Measurements from ENCODE around the gene BPNT1. TPM values are rescaled to one million over a fixed set of nuclear protein-coding genes. Genes with fewer than 3 reads are reported as not detected.

Gene BPNT1
- total and polyA plus RNA-seq, 2 of the 13 experiments (the other 11 are each of a cell fraction or from before 2014, with no cell fraction given), result 35.2 to 43.9 TPM

- no peak for TF ChIP-seq FOXP4 (CRISPR knock-in tag; IDR thresholded peaks at IDR 0.05)
- peak; percentile 77; the same call in 1 of the 2 replicates for TF ChIP-seq ZBTB38 (CRISPR knock-in tag; IDR thresholded peaks at IDR 0.05)
- TF ChIP-seq ZNF605 (CRISPR knock-in tag; IDR thresholded peaks at IDR 0.05), result peak; percentile 91
- TF ChIP-seq ZBTB14 (CRISPR knock-in tag; IDR thresholded peaks at IDR 0.05), result peak; percentile 50
- TF ChIP-seq FOXC1 (CRISPR knock-in tag; IDR thresholded peaks at IDR 0.05; ENCODE audit: borderline replicate concordance), result peak; percentile 62; the same call in 1 of the 2 replicates
- TF ChIP-seq SRF (IDR thresholded peaks at IDR 0.05; ENCODE audit: low read depth, low read length), result no peak
- TF ChIP-seq ZNF33A (CRISPR knock-in tag; IDR thresholded peaks at IDR 0.05; ENCODE audit: borderline replicate concordance), result no peak
- peak; percentile 86; the same call in 1 of the 2 replicates for TF ChIP-seq ZBTB7B (CRISPR knock-in tag; IDR thresholded peaks at IDR 0.05)
- TF ChIP-seq CCAR2 (optimal IDR thresholded peaks at IDR 0.05; ENCODE audit: low read depth, low read length), result no peak
- TF ChIP-seq ZNF687 (CRISPR knock-in tag; IDR thresholded peaks at IDR 0.05), result peak; percentile 87
- TF ChIP-seq ZNF280B (CRISPR knock-in tag; IDR thresholded peaks at IDR 0.05; ENCODE audit: borderline replicate concordance), result peak; percentile 85
- TF ChIP-seq TFDP1 (CRISPR knock-in tag; IDR thresholded peaks at IDR 0.05; ENCODE audit: borderline replicate concordance), result 0 out of 2 replicates have a peak, but pooled peaks have one; percentile 17
- no peak for TF ChIP-seq IKZF1 (IDR thresholded peaks at IDR 0.05)
Observed at GRCh38 chr1:220094016-220094911, 4.7 kb upstream of the BPNT1 start, which contains the start of gene IARS2 (continued).

All from HepG2 (cell line).